HEK293 (cell line): Measurements from ENCODE around the gene LRRC10B.

Source experiments
- PATZ1 ChIP-seq: fragments of 450-650 bp; formaldehyde crosslinking; IDR thresholded peaks from 2 replicates; pipeline ENCODE4 v1.5.1; 2016; ENCODE audit warnings: missing biosample characterization, missing genetic modification characterization
- REST ChIP-seq: fragments of 450-650 bp; formaldehyde crosslinking; IDR thresholded peaks from 2 replicates; pipeline ENCODE4 v1.5.1; 2016; ENCODE audit warnings: missing biosample characterization, missing genetic modification characterization
- ZBTB7A ChIP-seq: fragments of 450-650 bp; formaldehyde crosslinking; IDR thresholded peaks from 2 replicates; pipeline ENCODE4 v1.5.1; 2016; ENCODE audit warnings: low read depth, missing biosample characterization, missing genetic modification characterization
- ZNF157 ChIP-seq: fragments of 450-650 bp; formaldehyde crosslinking; IDR thresholded peaks from 2 replicates; pipeline ENCODE4 v1.5.1; 2016; ENCODE audit warnings: missing biosample characterization, missing genetic modification characterization
- ZNF785 ChIP-seq: fragments of 450-650 bp; formaldehyde crosslinking; IDR thresholded peaks from 2 replicates; pipeline ENCODE4 v1.5.1; 2016; ENCODE audit warnings: missing biosample characterization, missing genetic modification characterization
- TF ChIP-seq, protein P1 (sequence below): fragments of 450-650 bp; formaldehyde crosslinking; IDR thresholded peaks from 2 replicates; pipeline ENCODE4 v1.5.1; 2016; ENCODE audit warnings: missing biosample characterization, missing genetic modification characterization
- TF ChIP-seq, protein P2 (sequence below): fragments of 450-650 bp; formaldehyde crosslinking; IDR thresholded peaks from 2 replicates; pipeline ENCODE4 v1.5.1; 2017; ENCODE audit warnings: missing biosample characterization, missing genetic modification characterization

- TF ChIP-seq REST (tag by site-specific recombination) (no peak), PATZ1 (tag by site-specific recombination) (no peak), ZBTB7A (no peak), ZNF157 (tag by site-specific recombination) (no peak), ZNF785 (tag by site-specific recombination) (no peak)
- TF ChIP-seq, protein P1, sequence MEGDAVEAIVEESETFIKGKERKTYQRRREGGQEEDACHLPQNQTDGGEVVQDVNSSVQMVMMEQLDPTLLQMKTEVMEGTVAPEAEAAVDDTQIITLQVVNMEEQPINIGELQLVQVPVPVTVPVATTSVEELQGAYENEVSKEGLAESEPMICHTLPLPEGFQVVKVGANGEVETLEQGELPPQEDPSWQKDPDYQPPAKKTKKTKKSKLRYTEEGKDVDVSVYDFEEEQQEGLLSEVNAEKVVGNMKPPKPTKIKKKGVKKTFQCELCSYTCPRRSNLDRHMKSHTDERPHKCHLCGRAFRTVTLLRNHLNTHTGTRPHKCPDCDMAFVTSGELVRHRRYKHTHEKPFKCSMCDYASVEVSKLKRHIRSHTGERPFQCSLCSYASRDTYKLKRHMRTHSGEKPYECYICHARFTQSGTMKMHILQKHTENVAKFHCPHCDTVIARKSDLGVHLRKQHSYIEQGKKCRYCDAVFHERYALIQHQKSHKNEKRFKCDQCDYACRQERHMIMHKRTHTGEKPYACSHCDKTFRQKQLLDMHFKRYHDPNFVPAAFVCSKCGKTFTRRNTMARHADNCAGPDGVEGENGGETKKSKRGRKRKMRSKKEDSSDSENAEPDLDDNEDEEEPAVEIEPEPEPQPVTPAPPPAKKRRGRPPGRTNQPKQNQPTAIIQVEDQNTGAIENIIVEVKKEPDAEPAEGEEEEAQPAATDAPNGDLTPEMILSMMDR (tag by site-specific recombination): no peak
- TF ChIP-seq, protein P2, sequence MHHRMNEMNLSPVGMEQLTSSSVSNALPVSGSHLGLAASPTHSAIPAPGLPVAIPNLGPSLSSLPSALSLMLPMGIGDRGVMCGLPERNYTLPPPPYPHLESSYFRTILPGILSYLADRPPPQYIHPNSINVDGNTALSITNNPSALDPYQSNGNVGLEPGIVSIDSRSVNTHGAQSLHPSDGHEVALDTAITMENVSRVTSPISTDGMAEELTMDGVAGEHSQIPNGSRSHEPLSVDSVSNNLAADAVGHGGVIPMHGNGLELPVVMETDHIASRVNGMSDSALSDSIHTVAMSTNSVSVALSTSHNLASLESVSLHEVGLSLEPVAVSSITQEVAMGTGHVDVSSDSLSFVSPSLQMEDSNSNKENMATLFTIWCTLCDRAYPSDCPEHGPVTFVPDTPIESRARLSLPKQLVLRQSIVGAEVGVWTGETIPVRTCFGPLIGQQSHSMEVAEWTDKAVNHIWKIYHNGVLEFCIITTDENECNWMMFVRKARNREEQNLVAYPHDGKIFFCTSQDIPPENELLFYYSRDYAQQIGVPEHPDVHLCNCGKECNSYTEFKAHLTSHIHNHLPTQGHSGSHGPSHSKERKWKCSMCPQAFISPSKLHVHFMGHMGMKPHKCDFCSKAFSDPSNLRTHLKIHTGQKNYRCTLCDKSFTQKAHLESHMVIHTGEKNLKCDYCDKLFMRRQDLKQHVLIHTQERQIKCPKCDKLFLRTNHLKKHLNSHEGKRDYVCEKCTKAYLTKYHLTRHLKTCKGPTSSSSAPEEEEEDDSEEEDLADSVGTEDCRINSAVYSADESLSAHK: no peak
Observed at GRCh38 chr11:61476371-61476770, 32.2 kb upstream of the LRRC10B start.
